OCI-LY3 (cell line): ENCODE measurements around the gene PLAAT2.
"Not testable (repeated sequence)": the region's sequence is repeated elsewhere in the genome, so short reads cannot be mapped to it uniquely, and the experiment has no call there.

Source experiments
- H2AFZ ChIP-seq: fragments of 200-600, 300-600 bp; shearing (Covaris generic); 2 replicates; pipeline ENCODE4 v1.6.0; 2014; ENCODE audit warnings: antibody characterized with exemption, low read depth, low read length
- H3K27ac ChIP-seq: fragments of 200-600, 300-600 bp; sonication (generic); 2 replicates; pipeline ENCODE4 v1.5.1; 2014; ENCODE audit warnings: mild to moderate bottlenecking, low read length, moderate library complexity, mixed read lengths
- H3K27me3 ChIP-seq: fragments of 200-600, 300-600 bp; sonication (generic); 2 replicates; pipeline ENCODE4 v1.6.1; 2014; ENCODE audit warnings: low read depth, low read length, mixed read lengths
- H3K36me3 ChIP-seq: fragments of 200-600, 300-600 bp; sonication (generic); replicated peaks from 2 replicates; pipeline ENCODE3; 2014; ENCODE audit warnings: low read depth, low read length, mixed read lengths
- H3K4me1 ChIP-seq: fragments of 300-600, 200-600 bp; sonication (generic); 2 replicates; pipeline ENCODE4 v1.6.1; 2014; ENCODE audit warnings: low read length, mixed read lengths
- H3K4me2 ChIP-seq: fragments of 200-600, 300-600 bp; sonication (generic); 2 replicates; pipeline ENCODE4 v1.6.1; 2014; ENCODE audit warnings: low read length, mixed read lengths
- H3K4me3 ChIP-seq: fragments of 300-600, 200-600 bp; sonication (generic); 2 replicates; pipeline ENCODE4 v1.5.1; 2014; ENCODE audit warnings: antibody characterized with exemption, mild to moderate bottlenecking, low read length, moderate library complexity
- H3K79me2 ChIP-seq: fragments of 300-600, 200-600 bp; shearing (Covaris generic); 2 replicates; pipeline ENCODE4 v1.6.1; 2014; ENCODE audit warnings: mild to moderate bottlenecking, low read length, mixed read lengths
- H3K9ac ChIP-seq: fragments of 300-600, 200-600 bp; shearing (Covaris generic); 2 replicates; pipeline ENCODE4 v1.6.0; 2014; ENCODE audit warnings: mild to moderate bottlenecking, low read length, moderate library complexity
- H3K9me3 ChIP-seq: fragments of 200-600, 300-600 bp; shearing (Covaris generic); 2 replicates; pipeline ENCODE4 v1.6.1; 2014; ENCODE audit warnings: low read length, mixed read lengths; ENCODE audit not compliant: insufficient read depth
- H4K20me1 ChIP-seq: fragments of 200-600, 300-600 bp; sonication (generic); 2 replicates; pipeline ENCODE4 v1.6.1; 2016; ENCODE audit warnings: low read length, mixed read lengths; ENCODE audit not compliant: insufficient read depth
- EZH2phosphoT487 ChIP-seq: fragments of 200-600 bp; shearing (Covaris generic); IDR thresholded peaks from 2 replicates; pipeline ENCODE4 v1.6.1; 2018; ENCODE audit warnings: antibody characterized with exemption, mixed run types, low read depth
- TF ChIP-seq, protein P1 (sequence below): fragments of 200-600, 300-600 bp; sonication (generic); IDR thresholded peaks from 2 replicates; pipeline ENCODE4 v1.5.1; 2014; ENCODE audit warnings: antibody characterized with exemption, low read length, low read depth

PLAAT2 gene

GRCh38 chr11:63532799-63533475 lies 30.2 kb downstream of the PLAAT2 start:
- Histone ChIP-seq H3K4me1 (peaks cover 26% of the 10 kb centered on the region), H3K36me3 (no peaks in the 10 kb centered on the region), H3K27ac (no peak overlapping the region), H2AFZ (no peak overlapping the region), H3K9ac (no peak overlapping the region), H3K4me3 (no peak overlapping the region), H3K79me2 (no peaks in the 10 kb centered on the region), H3K4me2 (no peak overlapping the region), H4K20me1 (no peaks in the 10 kb centered on the region), H3K9me3 (no peaks in the 10 kb centered on the region), H3K27me3 (peaks cover 22% of the 10 kb centered on the region)
- no peak for TF ChIP-seq EZH2phosphoT487
- TF ChIP-seq, protein P1, sequence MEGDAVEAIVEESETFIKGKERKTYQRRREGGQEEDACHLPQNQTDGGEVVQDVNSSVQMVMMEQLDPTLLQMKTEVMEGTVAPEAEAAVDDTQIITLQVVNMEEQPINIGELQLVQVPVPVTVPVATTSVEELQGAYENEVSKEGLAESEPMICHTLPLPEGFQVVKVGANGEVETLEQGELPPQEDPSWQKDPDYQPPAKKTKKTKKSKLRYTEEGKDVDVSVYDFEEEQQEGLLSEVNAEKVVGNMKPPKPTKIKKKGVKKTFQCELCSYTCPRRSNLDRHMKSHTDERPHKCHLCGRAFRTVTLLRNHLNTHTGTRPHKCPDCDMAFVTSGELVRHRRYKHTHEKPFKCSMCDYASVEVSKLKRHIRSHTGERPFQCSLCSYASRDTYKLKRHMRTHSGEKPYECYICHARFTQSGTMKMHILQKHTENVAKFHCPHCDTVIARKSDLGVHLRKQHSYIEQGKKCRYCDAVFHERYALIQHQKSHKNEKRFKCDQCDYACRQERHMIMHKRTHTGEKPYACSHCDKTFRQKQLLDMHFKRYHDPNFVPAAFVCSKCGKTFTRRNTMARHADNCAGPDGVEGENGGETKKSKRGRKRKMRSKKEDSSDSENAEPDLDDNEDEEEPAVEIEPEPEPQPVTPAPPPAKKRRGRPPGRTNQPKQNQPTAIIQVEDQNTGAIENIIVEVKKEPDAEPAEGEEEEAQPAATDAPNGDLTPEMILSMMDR, result no peak

DNA sequence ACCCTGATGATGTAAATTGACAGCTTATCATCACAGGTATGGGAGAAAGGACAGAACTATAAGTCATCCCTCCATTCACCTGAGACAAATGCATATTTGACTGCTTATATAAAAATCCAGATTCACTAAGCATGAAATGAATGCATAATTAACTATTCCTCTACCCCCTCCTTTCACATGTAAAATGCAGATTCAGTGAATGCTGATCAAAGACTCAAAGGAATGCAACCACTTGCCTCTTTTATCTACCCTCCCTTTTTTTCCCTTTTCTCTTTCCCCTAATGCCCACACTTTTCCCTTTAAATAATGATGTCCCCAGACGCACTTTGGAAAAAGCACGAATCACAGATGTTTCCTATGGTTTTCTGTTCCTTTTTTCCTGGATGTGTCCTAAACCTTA lies 31.1 kb downstream of the PLAAT2 start:
- H3K4me1 ChIP-seq, result peaks cover 20% of the 10 kb centered on the region
- no peak overlapping the region for H3K27ac ChIP-seq

DNA sequence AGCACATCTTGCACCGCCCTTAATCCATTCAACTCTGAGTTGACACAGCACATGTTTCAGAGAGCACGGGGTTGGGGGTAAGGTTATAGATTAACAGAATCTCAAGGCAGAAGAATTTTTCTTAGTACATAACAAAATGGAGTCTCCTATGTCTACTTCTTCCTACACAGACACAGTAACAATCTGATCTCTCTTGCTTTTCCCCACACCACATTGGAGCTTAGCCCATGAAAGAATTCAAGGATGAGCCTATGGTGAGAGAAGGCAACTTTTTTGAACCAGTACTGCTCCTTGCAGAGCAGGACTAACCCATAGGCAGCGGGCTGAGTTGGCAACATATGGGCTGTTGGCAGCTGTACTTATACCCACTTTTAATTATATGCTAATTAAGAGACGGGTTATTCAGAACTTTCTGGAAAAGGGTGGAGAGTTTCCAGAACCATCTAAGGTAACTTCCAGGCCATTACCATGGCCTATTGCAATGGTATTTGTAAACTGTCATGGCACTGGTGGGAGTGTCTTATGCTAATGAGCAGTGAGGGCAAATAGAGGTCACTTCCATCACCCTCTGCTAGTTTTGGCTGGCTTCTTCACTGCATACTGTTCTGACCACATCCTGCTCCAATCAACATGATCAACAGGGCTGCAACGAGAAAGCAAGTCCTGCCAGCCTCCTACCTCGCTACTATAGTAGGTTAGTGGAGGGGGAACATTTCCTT lies 31.9 kb downstream of the PLAAT2 start:
- H2AFZ ChIP-seq, result peak overlapping the region; percentile 25; the same call in 1 of the 2 replicates
- H3K27me3 ChIP-seq, result peaks cover 22% of the 10 kb centered on the region
- not testable (repeated sequence) for H3K9me3 ChIP-seq, H3K27ac ChIP-seq, H4K20me1 ChIP-seq, H3K4me3 ChIP-seq, H3K9ac ChIP-seq, H3K36me3 ChIP-seq, H3K79me2 ChIP-seq
- peaks cover 12% of the 10 kb centered on the region for H3K4me1 ChIP-seq
- H3K4me2 ChIP-seq, result peak overlapping the region; percentile 11; the same call in 1 of the 2 replicates

More for the DNA sequence above, 31.1 kb downstream of the PLAAT2 start:
- Histone ChIP-seq H3K79me2 (no peaks in the 10 kb centered on the region), H3K9me3 (no peaks in the 10 kb centered on the region), H4K20me1 (no peaks in the 10 kb centered on the region), H3K4me2 (no peak overlapping the region), H3K9ac (no peak overlapping the region), H3K36me3 (no peaks in the 10 kb centered on the region), H2AFZ (no peak overlapping the region), H3K4me3 (no peak overlapping the region), H3K27me3 (peaks cover 22% of the 10 kb centered on the region)
- TF ChIP-seq, protein P1, result no peak
- no peak for TF ChIP-seq EZH2phosphoT487

DNA sequence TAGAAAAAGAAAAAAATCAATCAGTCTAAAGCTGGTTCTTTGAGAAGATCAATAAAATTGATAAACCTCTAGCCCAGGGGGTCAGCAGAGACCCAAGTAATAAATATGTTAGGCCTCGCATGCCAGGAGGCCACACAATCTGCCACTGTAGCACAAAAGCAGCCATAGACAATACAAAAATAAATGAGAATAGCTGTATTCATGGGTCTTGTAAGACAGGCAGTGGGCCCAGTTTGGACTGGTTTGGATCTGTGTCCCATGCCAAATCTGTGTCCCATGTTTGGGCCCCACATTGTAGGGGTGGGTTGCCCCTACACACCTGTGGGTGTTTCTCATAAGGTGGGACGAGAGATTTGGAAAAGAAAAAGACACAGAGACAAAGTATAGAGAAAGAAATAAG lies 33.2 kb downstream of the PLAAT2 start:
- Histone ChIP-seq H3K4me2 (no peak overlapping the region), H3K9ac (no peak overlapping the region), H3K27me3 (peaks cover 22% of the 10 kb centered on the region), H3K9me3 (no peaks in the 10 kb centered on the region), H3K27ac (no peak overlapping the region), H3K4me3 (no peak overlapping the region), H3K79me2 (no peaks in the 10 kb centered on the region), H3K36me3 (no peaks in the 10 kb centered on the region), H3K4me1 (peaks cover 9% of the 10 kb centered on the region), H4K20me1 (no peaks in the 10 kb centered on the region), H2AFZ (no peak overlapping the region)
- TF ChIP-seq, protein P1, result no peak
- TF ChIP-seq EZH2phosphoT487, result no peak

DNA sequence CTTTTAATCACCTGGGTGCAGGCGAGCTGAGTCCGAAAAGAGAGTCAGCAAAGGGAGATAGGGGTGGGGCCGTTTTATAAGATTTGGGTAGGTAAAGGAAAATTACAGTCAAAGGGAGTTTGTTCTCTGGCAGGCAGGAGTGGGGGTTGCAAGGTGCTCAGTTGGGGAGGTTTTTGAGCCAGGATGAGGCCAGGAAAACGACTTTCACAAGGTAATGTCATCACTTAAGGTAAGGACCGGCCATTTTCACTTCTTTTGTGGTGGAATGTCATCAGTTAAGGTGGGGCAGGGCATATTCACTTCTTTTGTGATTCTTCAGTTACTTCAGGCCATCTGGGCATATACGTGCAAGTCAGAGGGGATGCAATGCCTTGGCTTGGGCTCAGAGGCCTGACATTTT lies 33.8 kb downstream of the PLAAT2 start:
- peaks cover 22% of the 10 kb centered on the region for H3K27me3 ChIP-seq
- H3K4me3 ChIP-seq, H3K4me2 ChIP-seq, H2AFZ ChIP-seq, H3K9me3 ChIP-seq, H4K20me1 ChIP-seq, H3K4me1 ChIP-seq, H3K9ac ChIP-seq, H3K27ac ChIP-seq, H3K36me3 ChIP-seq, H3K79me2 ChIP-seq: not testable (repeated sequence)

- not testable (repeated sequence) for H2AFZ ChIP-seq, H3K4me1 ChIP-seq
Measured at GRCh38 chr11:63528729-63529278, 34.4 kb downstream of the PLAAT2 start.

DNA sequence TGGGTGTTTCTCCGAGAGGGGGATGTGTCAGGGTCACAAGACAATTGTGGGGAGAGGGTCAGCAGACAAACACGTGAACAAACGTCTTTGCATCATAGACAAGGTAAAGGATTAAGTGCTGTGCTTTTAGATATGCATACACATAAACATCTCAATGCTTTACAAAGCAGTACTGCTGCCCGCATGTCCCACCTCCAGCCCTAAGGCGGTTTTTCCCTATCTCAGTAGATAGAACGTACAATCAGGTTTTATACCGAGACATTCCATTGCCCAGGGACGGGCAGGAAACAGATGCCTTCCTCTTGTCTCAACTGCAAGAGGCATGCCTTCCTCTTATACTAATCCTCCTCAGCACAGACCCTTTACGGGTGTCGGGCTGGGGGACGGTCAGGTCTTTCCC lies 35.0 kb downstream of the PLAAT2 start:
- not testable (repeated sequence) for H3K9me3 ChIP-seq, H3K79me2 ChIP-seq, H3K4me2 ChIP-seq

More at GRCh38 chr11:63528729-63529278, 34.4 kb downstream of the PLAAT2 start:
- not testable (repeated sequence) for H4K20me1 ChIP-seq, H3K9ac ChIP-seq, H3K9me3 ChIP-seq, H3K4me3 ChIP-seq, H3K27ac ChIP-seq, H3K79me2 ChIP-seq, H3K4me2 ChIP-seq, H3K36me3 ChIP-seq
- H3K27me3 ChIP-seq, result peaks cover 18% of the 10 kb centered on the region

More for the DNA sequence above, 35.0 kb downstream of the PLAAT2 start:
- peaks cover 12% of the 10 kb centered on the region for H3K27me3 ChIP-seq
- H4K20me1 ChIP-seq, H3K36me3 ChIP-seq, H3K4me1 ChIP-seq, H3K9ac ChIP-seq, H2AFZ ChIP-seq, H3K4me3 ChIP-seq, H3K27ac ChIP-seq: not testable (repeated sequence)
